Measurements from ENCODE around the gene INTS11. TPM values are rescaled to one million over a fixed set of nuclear protein-coding genes. Genes with fewer than 3 reads are reported as not detected.

Gene INTS11
- total and polyA plus RNA-seq, 2 experiments from 2014 or later = 102 to 161 TPM

- TF ChIP-seq ETS1 (IDR thresholded peaks at IDR 0.05) (no peak), EZH2 (IDR thresholded peaks at IDR 0.05; ENCODE audit: low read depth, unreplicated experiment) (no peak), EZH2phosphoT487 (IDR thresholded peaks at IDR 0.05; ENCODE audit: unreplicated experiment) (no peak), POLR2AphosphoS5 (IDR thresholded peaks at IDR 0.05; ENCODE audit: low read depth) (no peak), STAT1 (IDR thresholded peaks at IDR 0.05; ENCODE audit: unreplicated experiment) (no peak)
Observed at GRCh38 chr1:1342061-1342562, 17.7 kb upstream of the INTS11 start (continued).

DNA sequence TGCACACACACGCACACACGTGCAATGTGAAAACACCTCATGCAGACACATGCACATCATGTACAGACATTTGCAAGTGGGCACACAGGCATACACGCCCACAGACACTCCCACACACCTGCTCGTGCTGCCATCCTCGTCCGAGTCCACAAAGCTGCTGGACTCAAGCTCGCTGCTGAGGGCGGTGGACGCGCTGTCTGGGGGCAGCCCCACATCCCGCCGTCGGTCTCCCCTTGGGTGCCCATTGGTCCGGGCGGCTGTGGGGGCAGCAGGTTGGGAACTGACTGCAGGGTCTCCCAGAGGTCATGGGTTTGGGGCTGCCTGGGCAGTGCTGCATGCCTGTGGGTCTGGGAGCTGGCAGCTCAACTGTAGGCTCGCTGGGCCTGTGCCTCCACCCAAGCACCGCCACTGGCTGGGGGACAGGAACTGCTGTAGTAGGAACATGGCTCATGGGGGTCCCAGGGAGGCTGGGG is 17.1 kb upstream of the INTS11 start:
- no peaks in the 10 kb centered on the region; the same call in 2 of the 3 replicates for H3K4me1 Mint-ChIP-seq
- H3K27ac Mint-ChIP-seq = no peak overlapping the region
- no peak overlapping the region for H3K27ac ChIP-seq (ENCODE audit: low read depth)
- no peaks in the 10 kb centered on the region for H3K36me3 ChIP-seq (ENCODE audit: insufficient read depth)
- no peaks in the 10 kb centered on the region for H3K9me2 ChIP-seq (ENCODE audit: insufficient read depth)
- H3K79me2 ChIP-seq (replicated peaks; ENCODE audit: insufficient read depth) = peaks cover 5% of the 10 kb centered on the region
- no peak overlapping the region for H3K4me3 Mint-ChIP-seq
- no peak overlapping the region for H3K4me3 ChIP-seq
- H3K36me3 Mint-ChIP-seq (ENCODE audit: low read depth) = peaks cover 18% of the 10 kb centered on the region
- no peak overlapping the region for H3K4me2 ChIP-seq
- peaks cover 9% of the 10 kb centered on the region for H3F3A ChIP-seq (replicated peaks; ENCODE audit: low read depth)
- 0 out of 2 replicates have a peak, but pooled peaks cover 3% of the 10 kb centered on the region for H4K20me1 ChIP-seq (replicated peaks; ENCODE audit: insufficient read depth)
- ATAC-seq = no peak
- no peak for DNase-seq (ENCODE audit: low spot score)
- H3K4me1 ChIP-seq (ENCODE audit: insufficient read depth) = no peaks in the 10 kb centered on the region
- peaks cover 6% of the 10 kb centered on the region for H3K27me3 Mint-ChIP-seq (ENCODE audit: insufficient read depth, low read depth, poor library complexity)
- H3K9me3 Mint-ChIP-seq = no peaks in the 10 kb centered on the region; the same call in 2 of the 3 replicates
- TF ChIP-seq POLR2AphosphoS5 (IDR thresholded peaks at IDR 0.05; ENCODE audit: low read depth) = no peak
- TF ChIP-seq JUNB (IDR thresholded peaks at IDR 0.05; ENCODE audit: unreplicated experiment) = no peak
- TF ChIP-seq STAT1 (IDR thresholded peaks at IDR 0.05; ENCODE audit: unreplicated experiment) = no peak
- TF ChIP-seq NANOG (IDR thresholded peaks at IDR 0.05; ENCODE audit: borderline replicate concordance) = no peak
- TF ChIP-seq, protein P1, sequence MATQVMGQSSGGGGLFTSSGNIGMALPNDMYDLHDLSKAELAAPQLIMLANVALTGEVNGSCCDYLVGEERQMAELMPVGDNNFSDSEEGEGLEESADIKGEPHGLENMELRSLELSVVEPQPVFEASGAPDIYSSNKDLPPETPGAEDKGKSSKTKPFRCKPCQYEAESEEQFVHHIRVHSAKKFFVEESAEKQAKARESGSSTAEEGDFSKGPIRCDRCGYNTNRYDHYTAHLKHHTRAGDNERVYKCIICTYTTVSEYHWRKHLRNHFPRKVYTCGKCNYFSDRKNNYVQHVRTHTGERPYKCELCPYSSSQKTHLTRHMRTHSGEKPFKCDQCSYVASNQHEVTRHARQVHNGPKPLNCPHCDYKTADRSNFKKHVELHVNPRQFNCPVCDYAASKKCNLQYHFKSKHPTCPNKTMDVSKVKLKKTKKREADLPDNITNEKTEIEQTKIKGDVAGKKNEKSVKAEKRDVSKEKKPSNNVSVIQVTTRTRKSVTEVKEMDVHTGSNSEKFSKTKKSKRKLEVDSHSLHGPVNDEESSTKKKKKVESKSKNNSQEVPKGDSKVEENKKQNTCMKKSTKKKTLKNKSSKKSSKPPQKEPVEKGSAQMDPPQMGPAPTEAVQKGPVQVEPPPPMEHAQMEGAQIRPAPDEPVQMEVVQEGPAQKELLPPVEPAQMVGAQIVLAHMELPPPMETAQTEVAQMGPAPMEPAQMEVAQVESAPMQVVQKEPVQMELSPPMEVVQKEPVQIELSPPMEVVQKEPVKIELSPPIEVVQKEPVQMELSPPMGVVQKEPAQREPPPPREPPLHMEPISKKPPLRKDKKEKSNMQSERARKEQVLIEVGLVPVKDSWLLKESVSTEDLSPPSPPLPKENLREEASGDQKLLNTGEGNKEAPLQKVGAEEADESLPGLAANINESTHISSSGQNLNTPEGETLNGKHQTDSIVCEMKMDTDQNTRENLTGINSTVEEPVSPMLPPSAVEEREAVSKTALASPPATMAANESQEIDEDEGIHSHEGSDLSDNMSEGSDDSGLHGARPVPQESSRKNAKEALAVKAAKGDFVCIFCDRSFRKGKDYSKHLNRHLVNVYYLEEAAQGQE (IDR thresholded peaks at IDR 0.05; ENCODE audit: unreplicated experiment) = no peak
- TF ChIP-seq EZH2phosphoT487 (IDR thresholded peaks at IDR 0.05; ENCODE audit: unreplicated experiment) = no peak
- no peak for TF ChIP-seq ZNF331 (CRISPR knock-in tag; IDR thresholded peaks at IDR 0.05; ENCODE audit: low read depth)
- no peak for TF ChIP-seq CREB1 (CRISPR knock-in tag; IDR thresholded peaks at IDR 0.05; ENCODE audit: low read depth)
- no peak for TF ChIP-seq ZNF114 (CRISPR knock-in tag; IDR thresholded peaks at IDR 0.05)
- TF ChIP-seq, protein P2, sequence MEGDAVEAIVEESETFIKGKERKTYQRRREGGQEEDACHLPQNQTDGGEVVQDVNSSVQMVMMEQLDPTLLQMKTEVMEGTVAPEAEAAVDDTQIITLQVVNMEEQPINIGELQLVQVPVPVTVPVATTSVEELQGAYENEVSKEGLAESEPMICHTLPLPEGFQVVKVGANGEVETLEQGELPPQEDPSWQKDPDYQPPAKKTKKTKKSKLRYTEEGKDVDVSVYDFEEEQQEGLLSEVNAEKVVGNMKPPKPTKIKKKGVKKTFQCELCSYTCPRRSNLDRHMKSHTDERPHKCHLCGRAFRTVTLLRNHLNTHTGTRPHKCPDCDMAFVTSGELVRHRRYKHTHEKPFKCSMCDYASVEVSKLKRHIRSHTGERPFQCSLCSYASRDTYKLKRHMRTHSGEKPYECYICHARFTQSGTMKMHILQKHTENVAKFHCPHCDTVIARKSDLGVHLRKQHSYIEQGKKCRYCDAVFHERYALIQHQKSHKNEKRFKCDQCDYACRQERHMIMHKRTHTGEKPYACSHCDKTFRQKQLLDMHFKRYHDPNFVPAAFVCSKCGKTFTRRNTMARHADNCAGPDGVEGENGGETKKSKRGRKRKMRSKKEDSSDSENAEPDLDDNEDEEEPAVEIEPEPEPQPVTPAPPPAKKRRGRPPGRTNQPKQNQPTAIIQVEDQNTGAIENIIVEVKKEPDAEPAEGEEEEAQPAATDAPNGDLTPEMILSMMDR (conservative IDR thresholded peaks at IDR 0.05; ENCODE audit: low read depth in 2 of 2) = no peak
- TF ChIP-seq EZH2 (IDR thresholded peaks at IDR 0.05; ENCODE audit: low read depth, unreplicated experiment) = no peak
- H3K27me3 ChIP-seq (ENCODE audit: insufficient read depth) = no peaks in the 10 kb centered on the region
- H2AFZ ChIP-seq = no peak overlapping the region

All from GM23338 (cell line).